GM23338 (cell line): ENCODE results near the gene RNF8. TPM values are rescaled to one million over a fixed set of nuclear protein-coding genes. Genes with fewer than 3 reads are reported as not detected.

Source experiments
- ATAC-seq: fragments of 200-7000 bp; cut with Tn5 transposase; 3 replicates; pipeline ENCODE4 v1.9.1; 2020
- DNase-seq: peaks from one replicate; pipeline ENCODE4 v3.0.0-alpha.2; 2015; ENCODE audit warnings: low spot score
- H2AFZ ChIP-seq: fragments of 200-600 bp; sonication (generic); 2 replicates; pipeline ENCODE4 v1.8.0; 2016; ENCODE audit warnings: antibody characterized with exemption, mild to moderate bottlenecking, moderate library complexity
- H3F3A ChIP-seq: fragments of 200-600 bp; sonication (generic); replicated peaks from 2 replicates; pipeline ENCODE4 v1.8.0; 2017; ENCODE audit warnings: antibody characterized with exemption, mixed run types, low read depth
- H3K27ac ChIP-seq: fragments of 200-600 bp; sonication (generic); 2 replicates; pipeline ENCODE4 v1.6.1; 2016; ENCODE audit warnings: low read depth
- H3K27me3 ChIP-seq: fragments of 200-600 bp; sonication (generic); 2 replicates; pipeline ENCODE4 v1.8.0; 2016; ENCODE audit warnings: mild to moderate bottlenecking, mixed run types, moderate library complexity; ENCODE audit not compliant: insufficient read depth
- H3K36me3 ChIP-seq: fragments of 200-600 bp; sonication (generic); 2 replicates; pipeline ENCODE4 v1.8.0; 2016; ENCODE audit warnings: mild to moderate bottlenecking; ENCODE audit not compliant: insufficient read depth
- H3K4me1 ChIP-seq: fragments of 200-600 bp; sonication (generic); 2 replicates; pipeline ENCODE4 v1.8.0; 2016; ENCODE audit warnings: mild to moderate bottlenecking, moderate library complexity; ENCODE audit not compliant: insufficient read depth
- H3K4me2 ChIP-seq: fragments of 200-600 bp; sonication (generic); 2 replicates; pipeline ENCODE4 v1.7.1; 2017; ENCODE audit warnings: mixed run types
- H3K4me3 ChIP-seq: fragments of 200-600 bp; sonication (generic); 2 replicates; pipeline ENCODE4 v1.6.1; 2016; ENCODE audit warnings: mixed run types
- H3K79me2 ChIP-seq: fragments of 200-600 bp; sonication (generic); replicated peaks from 2 replicates; pipeline ENCODE4 v1.8.0; 2017; ENCODE audit warnings: mild to moderate bottlenecking; ENCODE audit not compliant: insufficient read depth
- H3K9me2 ChIP-seq: fragments of 200-600 bp; sonication (generic); 2 replicates; pipeline ENCODE4 v1.8.0; 2017; ENCODE audit not compliant: insufficient read depth
- H4K20me1 ChIP-seq: fragments of 200-600 bp; sonication (generic); replicated peaks from 2 replicates; pipeline ENCODE4 v1.8.0; 2017; ENCODE audit warnings: mild to moderate bottlenecking; ENCODE audit not compliant: insufficient read depth
- H3K27ac Mint-ChIP-seq: 2 replicates; pipeline ENCODE4 v1.8.0; 2020; ENCODE audit warnings: inconsistent platforms, mild to moderate bottlenecking, moderate library complexity, mixed read lengths
- H3K27me3 Mint-ChIP-seq: 3 replicates; pipeline ENCODE4 v1.8.0; 2022; ENCODE audit warnings: low read depth, mild to moderate bottlenecking, moderate library complexity, mixed read lengths, inconsistent platforms; ENCODE audit not compliant: insufficient read depth, poor library complexity
- H3K36me3 Mint-ChIP-seq: 3 replicates; pipeline ENCODE4 v1.8.0; 2021; ENCODE audit warnings: low read depth, mild to moderate bottlenecking, inconsistent platforms, moderate library complexity, mixed read lengths
- H3K4me1 Mint-ChIP-seq: 3 replicates; pipeline ENCODE4 v1.8.0; 2020; ENCODE audit warnings: mild to moderate bottlenecking, inconsistent platforms, mixed read lengths
- H3K4me3 Mint-ChIP-seq: 3 replicates; pipeline ENCODE4 v1.8.0; 2021; ENCODE audit warnings: moderate library complexity, mild to moderate bottlenecking, inconsistent platforms, mixed read lengths
- H3K9me3 Mint-ChIP-seq: 3 replicates; pipeline ENCODE4 v1.8.0; 2020; ENCODE audit warnings: moderate library complexity, mild to moderate bottlenecking, inconsistent platforms, mixed read lengths
- CREB1 ChIP-seq: fragments of 250-450 bp; sonication (Bioruptor Pico); IDR thresholded peaks from 2 replicates; pipeline ENCODE4 v1.5.0; 2020; ENCODE audit warnings: low read depth, mild to moderate bottlenecking, moderate library complexity
- EZH2 ChIP-seq: fragments of 200-600 bp; sonication (generic); IDR thresholded peaks from one replicate; pipeline ENCODE4 v1.8.0; 2017; ENCODE audit warnings: antibody characterized with exemption, mild to moderate bottlenecking, low read depth; ENCODE audit not compliant: unreplicated experiment
- EZH2phosphoT487 ChIP-seq: fragments of 200-600 bp; sonication (generic); IDR thresholded peaks from one replicate; pipeline ENCODE4 v1.8.1; 2018; ENCODE audit warnings: antibody characterized with exemption; ENCODE audit not compliant: unreplicated experiment
- JUNB ChIP-seq: IDR thresholded peaks from one replicate; pipeline ENCODE4 v1.6.1; 2016; ENCODE audit warnings: antibody characterized with exemption; ENCODE audit not compliant: unreplicated experiment
- NANOG ChIP-seq: IDR thresholded peaks from 2 replicates; pipeline ENCODE4 v1.6.1; 2016; ENCODE audit warnings: antibody characterized with exemption, borderline replicate concordance
- POLR2AphosphoS5 ChIP-seq: IDR thresholded peaks from 2 replicates; pipeline ENCODE4 v1.6.1; 2016; ENCODE audit warnings: antibody characterized with exemption, low read depth
- STAT1 ChIP-seq: IDR thresholded peaks from one replicate; pipeline ENCODE4 v1.6.1; 2016; ENCODE audit warnings: antibody characterized with exemption; ENCODE audit not compliant: unreplicated experiment
- ZNF114 ChIP-seq: fragments of 250-450 bp; sonication (Bioruptor Pico); IDR thresholded peaks from 2 replicates; pipeline ENCODE4 v1.5.0; 2020; ENCODE audit warnings: mild to moderate bottlenecking, moderate library complexity
- ZNF331 ChIP-seq: fragments of 250-450 bp; sonication (Bioruptor Pico); IDR thresholded peaks from 2 replicates; pipeline ENCODE4 v1.5.0; 2020; ENCODE audit warnings: low read depth, mild to moderate bottlenecking, moderate library complexity
- polyA plus RNA-seq: library from polyadenylated mRNA; unstranded; fragments of >200 nt; fragmentation: Nextera tagmentation; extraction: Ambion mirVana; gene quantifications from 2 replicates; pipeline ENCODE4 v1.2.1, GENCODE V29; 2016
- total RNA-seq: library from RNA; depleted of rRNA; stranded (reverse); fragments of >200 nt; shearing (Covaris generic); gene quantifications from 2 replicates; pipeline ENCODE4 v1.2.3, GENCODE V29; 2014
- TF ChIP-seq, protein P1 (sequence below): fragments of 250-450 bp; sonication (Bioruptor Pico); IDR thresholded peaks from 2 replicates; pipeline ENCODE4 v1.5.0; 2020; ENCODE audit warnings: mild to moderate bottlenecking, moderate library complexity
- TF ChIP-seq, protein P2 (sequence below): IDR thresholded peaks from one replicate; pipeline ENCODE4 v1.6.1; 2018; ENCODE audit warnings: antibody characterized with exemption; ENCODE audit not compliant: unreplicated experiment
- TF ChIP-seq, protein P3 (sequence below), 2 experiments: fragments of 200-600 bp in 1 of 2; sonication (generic) in 1 of 2; conservative IDR thresholded peaks; 2 replicates each; pipeline versions ENCODE4 v1.5.1 to v1.6.1; 2016 to 2017; ENCODE audit warnings: antibody characterized with exemption in 2 of 2, low read depth in 2 of 2, mild to moderate bottlenecking in 2 of 2, moderate library complexity in 1 of 2
- TF ChIP-seq, protein P4 (sequence below): IDR thresholded peaks from 2 replicates; pipeline ENCODE4 v1.6.1; 2016; ENCODE audit warnings: antibody characterized with exemption

The RNF8 gene
- total and polyA plus RNA-seq, 2 experiments from 2014 or later, result 41.6 to 55.2 TPM

GRCh38 chr6:37331047-37331446 is 22.7 kb upstream of the RNF8 start:
- no peaks in the 10 kb centered on the region for H4K20me1 ChIP-seq
- H2AFZ ChIP-seq, result no peak overlapping the region
- ATAC-seq (no peak), DNase-seq (no peak)
- TF ChIP-seq POLR2AphosphoS5 (no peak), CREB1 (CRISPR knock-in tag) (no peak), JUNB (no peak), EZH2phosphoT487 (no peak), STAT1 (no peak), ZNF331 (CRISPR knock-in tag) (no peak), EZH2 (no peak), NANOG (no peak), ZNF114 (CRISPR knock-in tag) (no peak)
- TF ChIP-seq, protein P1, sequence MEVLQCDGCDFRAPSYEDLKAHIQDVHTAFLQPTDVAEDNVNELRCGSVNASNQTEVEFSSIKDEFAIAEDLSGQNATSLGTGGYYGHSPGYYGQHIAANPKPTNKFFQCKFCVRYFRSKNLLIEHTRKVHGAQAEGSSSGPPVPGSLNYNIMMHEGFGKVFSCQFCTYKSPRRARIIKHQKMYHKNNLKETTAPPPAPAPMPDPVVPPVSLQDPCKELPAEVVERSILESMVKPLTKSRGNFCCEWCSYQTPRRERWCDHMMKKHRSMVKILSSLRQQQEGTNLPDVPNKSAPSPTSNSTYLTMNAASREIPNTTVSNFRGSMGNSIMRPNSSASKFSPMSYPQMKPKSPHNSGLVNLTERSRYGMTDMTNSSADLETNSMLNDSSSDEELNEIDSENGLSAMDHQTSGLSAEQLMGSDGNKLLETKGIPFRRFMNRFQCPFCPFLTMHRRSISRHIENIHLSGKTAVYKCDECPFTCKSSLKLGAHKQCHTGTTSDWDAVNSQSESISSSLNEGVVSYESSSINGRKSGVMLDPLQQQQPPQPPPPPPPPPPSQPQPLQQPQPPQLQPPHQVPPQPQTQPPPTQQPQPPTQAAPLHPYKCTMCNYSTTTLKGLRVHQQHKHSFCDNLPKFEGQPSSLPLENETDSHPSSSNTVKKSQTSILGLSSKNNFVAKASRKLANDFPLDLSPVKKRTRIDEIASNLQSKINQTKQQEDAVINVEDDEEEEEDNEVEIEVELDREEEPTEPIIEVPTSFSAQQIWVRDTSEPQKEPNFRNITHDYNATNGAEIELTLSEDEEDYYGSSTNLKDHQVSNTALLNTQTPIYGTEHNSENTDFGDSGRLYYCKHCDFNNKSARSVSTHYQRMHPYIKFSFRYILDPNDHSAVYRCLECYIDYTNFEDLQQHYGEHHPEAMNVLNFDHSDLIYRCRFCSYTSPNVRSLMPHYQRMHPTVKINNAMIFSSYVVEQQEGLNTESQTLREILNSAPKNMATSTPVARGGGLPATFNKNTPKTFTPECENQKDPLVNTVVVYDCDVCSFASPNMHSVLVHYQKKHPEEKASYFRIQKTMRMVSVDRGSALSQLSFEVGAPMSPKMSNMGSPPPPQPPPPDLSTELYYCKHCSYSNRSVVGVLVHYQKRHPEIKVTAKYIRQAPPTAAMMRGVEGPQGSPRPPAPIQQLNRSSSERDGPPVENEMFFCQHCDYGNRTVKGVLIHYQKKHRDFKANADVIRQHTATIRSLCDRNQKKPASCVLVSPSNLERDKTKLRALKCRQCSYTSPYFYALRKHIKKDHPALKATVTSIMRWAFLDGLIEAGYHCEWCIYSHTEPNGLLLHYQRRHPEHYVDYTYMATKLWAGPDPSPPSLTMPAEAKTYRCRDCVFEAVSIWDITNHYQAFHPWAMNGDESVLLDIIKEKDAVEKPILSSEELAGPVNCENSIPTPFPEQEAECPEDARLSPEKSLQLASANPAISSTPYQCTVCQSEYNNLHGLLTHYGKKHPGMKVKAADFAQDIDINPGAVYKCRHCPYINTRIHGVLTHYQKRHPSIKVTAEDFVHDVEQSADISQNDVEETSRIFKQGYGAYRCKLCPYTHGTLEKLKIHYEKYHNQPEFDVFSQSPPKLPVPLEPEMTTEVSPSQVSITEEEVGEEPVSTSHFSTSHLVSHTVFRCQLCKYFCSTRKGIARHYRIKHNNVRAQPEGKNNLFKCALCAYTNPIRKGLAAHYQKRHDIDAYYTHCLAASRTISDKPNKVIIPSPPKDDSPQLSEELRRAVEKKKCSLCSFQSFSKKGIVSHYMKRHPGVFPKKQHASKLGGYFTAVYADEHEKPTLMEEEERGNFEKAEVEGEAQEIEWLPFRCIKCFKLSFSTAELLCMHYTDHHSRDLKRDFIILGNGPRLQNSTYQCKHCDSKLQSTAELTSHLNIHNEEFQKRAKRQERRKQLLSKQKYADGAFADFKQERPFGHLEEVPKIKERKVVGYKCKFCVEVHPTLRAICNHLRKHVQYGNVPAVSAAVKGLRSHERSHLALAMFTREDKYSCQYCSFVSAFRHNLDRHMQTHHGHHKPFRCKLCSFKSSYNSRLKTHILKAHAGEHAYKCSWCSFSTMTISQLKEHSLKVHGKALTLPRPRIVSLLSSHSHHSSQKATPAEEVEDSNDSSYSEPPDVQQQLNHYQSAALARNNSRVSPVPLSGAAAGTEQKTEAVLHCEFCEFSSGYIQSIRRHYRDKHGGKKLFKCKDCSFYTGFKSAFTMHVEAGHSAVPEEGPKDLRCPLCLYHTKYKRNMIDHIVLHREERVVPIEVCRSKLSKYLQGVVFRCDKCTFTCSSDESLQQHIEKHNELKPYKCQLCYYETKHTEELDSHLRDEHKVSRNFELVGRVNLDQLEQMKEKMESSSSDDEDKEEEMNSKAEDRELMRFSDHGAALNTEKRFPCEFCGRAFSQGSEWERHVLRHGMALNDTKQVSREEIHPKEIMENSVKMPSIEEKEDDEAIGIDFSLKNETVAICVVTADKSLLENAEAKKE (CRISPR knock-in tag), result no peak
- TF ChIP-seq, protein P2, sequence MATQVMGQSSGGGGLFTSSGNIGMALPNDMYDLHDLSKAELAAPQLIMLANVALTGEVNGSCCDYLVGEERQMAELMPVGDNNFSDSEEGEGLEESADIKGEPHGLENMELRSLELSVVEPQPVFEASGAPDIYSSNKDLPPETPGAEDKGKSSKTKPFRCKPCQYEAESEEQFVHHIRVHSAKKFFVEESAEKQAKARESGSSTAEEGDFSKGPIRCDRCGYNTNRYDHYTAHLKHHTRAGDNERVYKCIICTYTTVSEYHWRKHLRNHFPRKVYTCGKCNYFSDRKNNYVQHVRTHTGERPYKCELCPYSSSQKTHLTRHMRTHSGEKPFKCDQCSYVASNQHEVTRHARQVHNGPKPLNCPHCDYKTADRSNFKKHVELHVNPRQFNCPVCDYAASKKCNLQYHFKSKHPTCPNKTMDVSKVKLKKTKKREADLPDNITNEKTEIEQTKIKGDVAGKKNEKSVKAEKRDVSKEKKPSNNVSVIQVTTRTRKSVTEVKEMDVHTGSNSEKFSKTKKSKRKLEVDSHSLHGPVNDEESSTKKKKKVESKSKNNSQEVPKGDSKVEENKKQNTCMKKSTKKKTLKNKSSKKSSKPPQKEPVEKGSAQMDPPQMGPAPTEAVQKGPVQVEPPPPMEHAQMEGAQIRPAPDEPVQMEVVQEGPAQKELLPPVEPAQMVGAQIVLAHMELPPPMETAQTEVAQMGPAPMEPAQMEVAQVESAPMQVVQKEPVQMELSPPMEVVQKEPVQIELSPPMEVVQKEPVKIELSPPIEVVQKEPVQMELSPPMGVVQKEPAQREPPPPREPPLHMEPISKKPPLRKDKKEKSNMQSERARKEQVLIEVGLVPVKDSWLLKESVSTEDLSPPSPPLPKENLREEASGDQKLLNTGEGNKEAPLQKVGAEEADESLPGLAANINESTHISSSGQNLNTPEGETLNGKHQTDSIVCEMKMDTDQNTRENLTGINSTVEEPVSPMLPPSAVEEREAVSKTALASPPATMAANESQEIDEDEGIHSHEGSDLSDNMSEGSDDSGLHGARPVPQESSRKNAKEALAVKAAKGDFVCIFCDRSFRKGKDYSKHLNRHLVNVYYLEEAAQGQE, result no peak
- TF ChIP-seq, protein P3, sequence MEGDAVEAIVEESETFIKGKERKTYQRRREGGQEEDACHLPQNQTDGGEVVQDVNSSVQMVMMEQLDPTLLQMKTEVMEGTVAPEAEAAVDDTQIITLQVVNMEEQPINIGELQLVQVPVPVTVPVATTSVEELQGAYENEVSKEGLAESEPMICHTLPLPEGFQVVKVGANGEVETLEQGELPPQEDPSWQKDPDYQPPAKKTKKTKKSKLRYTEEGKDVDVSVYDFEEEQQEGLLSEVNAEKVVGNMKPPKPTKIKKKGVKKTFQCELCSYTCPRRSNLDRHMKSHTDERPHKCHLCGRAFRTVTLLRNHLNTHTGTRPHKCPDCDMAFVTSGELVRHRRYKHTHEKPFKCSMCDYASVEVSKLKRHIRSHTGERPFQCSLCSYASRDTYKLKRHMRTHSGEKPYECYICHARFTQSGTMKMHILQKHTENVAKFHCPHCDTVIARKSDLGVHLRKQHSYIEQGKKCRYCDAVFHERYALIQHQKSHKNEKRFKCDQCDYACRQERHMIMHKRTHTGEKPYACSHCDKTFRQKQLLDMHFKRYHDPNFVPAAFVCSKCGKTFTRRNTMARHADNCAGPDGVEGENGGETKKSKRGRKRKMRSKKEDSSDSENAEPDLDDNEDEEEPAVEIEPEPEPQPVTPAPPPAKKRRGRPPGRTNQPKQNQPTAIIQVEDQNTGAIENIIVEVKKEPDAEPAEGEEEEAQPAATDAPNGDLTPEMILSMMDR (conservative IDR thresholded peaks at IDR 0.05; ENCODE audit: low read depth in 2 of 2), result no peak
- TF ChIP-seq, protein P4, sequence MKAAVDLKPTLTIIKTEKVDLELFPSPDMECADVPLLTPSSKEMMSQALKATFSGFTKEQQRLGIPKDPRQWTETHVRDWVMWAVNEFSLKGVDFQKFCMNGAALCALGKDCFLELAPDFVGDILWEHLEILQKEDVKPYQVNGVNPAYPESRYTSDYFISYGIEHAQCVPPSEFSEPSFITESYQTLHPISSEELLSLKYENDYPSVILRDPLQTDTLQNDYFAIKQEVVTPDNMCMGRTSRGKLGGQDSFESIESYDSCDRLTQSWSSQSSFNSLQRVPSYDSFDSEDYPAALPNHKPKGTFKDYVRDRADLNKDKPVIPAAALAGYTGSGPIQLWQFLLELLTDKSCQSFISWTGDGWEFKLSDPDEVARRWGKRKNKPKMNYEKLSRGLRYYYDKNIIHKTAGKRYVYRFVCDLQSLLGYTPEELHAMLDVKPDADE, result no peak
- no peak overlapping the region for H3K4me3 ChIP-seq
- H3K9me3 Mint-ChIP-seq, result no peaks in the 10 kb centered on the region
- no peaks in the 10 kb centered on the region for H3K79me2 ChIP-seq
- no peak overlapping the region for H3K27ac Mint-ChIP-seq
- H3K36me3 Mint-ChIP-seq, result peaks cover 25% of the 10 kb centered on the region; the same call in 2 of the 3 replicates
- H3K4me1 Mint-ChIP-seq, result no peaks in the 10 kb centered on the region
- H3K9me2 ChIP-seq, result no peaks in the 10 kb centered on the region
- no peak overlapping the region for H3K4me3 Mint-ChIP-seq
- H3K27me3 Mint-ChIP-seq, result peaks cover 3% of the 10 kb centered on the region
- no peak overlapping the region for H3K27ac ChIP-seq
- H3F3A ChIP-seq, result 0 out of 2 replicates have a peak, but pooled peaks cover 4% of the 10 kb centered on the region
- H3K4me2 ChIP-seq, result no peak overlapping the region
- H3K4me1 ChIP-seq, result no peaks in the 10 kb centered on the region
- H3K36me3 ChIP-seq, result peaks cover 5% of the 10 kb centered on the region; the same call in 1 of the 2 replicates
- no peaks in the 10 kb centered on the region for H3K27me3 ChIP-seq
